Activated CD8-positive, alpha-beta memory T cell treated with anti-CD3 and anti-CD28 coated beads for 4 hours (primary cell): ENCODE measurements around the gene CLCNKA.
"Not testable (repeated sequence)": the region's sequence is repeated elsewhere in the genome, so short reads cannot be mapped to it uniquely, and the experiment has no call there.

Experiments used
- DNase-seq, 2 donors: peaks; one replicate each; pipeline ENCODE4 v3.0.0-alpha.2; 2020; ENCODE audit warnings: low read depth in 2 of 2

Gene CLCNKA

DNA sequence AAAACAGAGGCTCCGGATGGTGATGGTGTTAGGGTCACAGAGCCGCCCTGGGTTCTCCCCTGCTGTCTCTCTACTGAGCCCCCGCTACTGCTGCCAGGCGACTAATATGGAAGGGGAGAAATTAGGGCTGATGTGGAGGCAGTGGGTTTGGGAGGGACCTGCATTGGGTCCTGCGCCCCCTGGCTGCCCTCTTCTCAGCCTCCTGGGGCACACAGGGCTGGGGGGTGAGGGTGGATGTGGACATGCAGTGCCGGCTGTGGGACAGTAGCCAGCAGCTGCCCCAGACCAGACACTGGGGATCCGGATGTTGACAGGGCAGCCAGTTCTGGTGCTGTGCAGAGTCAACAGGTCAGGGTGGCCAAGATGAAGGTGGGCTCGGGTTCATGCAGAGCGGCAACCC, 20.3 kb downstream of the CLCNKA start:
- no peak for DNase-seq

DNA sequence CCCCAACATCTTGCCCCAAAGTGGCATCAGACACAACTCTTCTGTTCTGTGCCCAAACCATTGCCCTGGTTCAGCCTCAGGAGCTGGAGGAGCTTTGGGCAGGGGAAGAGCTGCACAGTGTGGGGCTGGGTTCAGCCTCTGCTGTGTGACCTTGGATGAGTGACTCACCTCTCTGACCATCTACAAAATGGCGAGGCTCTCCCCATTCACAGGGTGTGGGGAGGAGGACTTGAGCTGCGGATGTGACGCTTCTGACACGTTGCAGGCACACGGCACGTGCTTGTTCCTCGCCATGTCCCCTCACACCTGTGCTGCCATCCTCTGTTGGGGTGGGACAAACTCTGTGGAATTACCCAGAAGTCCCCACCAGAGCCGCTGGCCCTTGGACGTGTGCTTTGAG, 20.8 kb downstream of the CLCNKA start:
- DNase-seq = not testable (repeated sequence)

- DNase-seq = no peak
These were observed 21.7 kb downstream of the CLCNKA start, which contains the start of gene CLCNKB for GRCh38 chr1:16043521-16043920. Gene CLCNKB, plus strand, starts transcription at chr1:16043782. Its CDS starts 711 bp downstream, at chr1:16044493.

DNA sequence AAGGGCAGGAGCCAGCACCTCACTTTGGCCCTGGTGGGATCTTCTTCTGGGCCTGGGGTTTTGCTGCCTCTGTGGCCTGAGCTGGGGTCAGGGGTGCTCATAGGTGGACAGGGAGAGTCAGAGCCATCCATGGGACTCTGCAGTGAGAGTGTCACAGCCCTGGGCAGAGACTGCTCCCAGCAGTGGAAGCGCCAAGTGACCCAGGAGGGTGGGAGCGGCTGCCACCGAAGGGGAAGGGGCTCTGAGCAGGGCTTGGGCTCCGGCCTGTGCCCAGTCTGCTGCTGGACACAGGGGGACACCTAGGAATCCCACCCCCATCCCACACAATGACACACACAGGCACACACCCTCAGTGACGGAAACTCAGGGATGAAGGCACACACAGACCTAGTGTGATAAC, 22.1 kb downstream of the CLCNKA start:
- DNase-seq = no peak

DNA sequence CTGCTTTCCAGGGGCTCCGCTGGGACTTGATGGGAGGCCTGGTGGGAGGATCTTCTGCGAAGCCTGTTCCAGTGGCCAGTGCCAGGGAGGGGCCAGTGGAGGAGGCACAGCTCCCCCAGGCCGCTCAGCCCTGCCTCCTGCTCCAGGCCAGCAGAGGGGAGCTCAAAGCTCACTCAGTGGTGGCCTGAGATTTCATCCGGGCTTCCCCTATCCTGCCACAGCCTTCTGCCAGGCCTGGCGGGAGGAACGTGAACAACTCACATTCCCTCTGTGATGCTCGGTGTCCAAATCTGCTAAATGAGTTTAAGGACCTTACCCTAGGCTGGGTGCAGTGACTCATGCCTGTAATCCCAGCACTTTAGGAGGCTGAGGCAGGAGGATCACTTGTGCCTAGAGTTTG, 25.0 kb downstream of the CLCNKA start:
- DNase-seq = no peak

GRCh38 chr1:16047791-16048475, 26.1 kb downstream of the CLCNKA start:
- DNase-seq = no peak

DNA sequence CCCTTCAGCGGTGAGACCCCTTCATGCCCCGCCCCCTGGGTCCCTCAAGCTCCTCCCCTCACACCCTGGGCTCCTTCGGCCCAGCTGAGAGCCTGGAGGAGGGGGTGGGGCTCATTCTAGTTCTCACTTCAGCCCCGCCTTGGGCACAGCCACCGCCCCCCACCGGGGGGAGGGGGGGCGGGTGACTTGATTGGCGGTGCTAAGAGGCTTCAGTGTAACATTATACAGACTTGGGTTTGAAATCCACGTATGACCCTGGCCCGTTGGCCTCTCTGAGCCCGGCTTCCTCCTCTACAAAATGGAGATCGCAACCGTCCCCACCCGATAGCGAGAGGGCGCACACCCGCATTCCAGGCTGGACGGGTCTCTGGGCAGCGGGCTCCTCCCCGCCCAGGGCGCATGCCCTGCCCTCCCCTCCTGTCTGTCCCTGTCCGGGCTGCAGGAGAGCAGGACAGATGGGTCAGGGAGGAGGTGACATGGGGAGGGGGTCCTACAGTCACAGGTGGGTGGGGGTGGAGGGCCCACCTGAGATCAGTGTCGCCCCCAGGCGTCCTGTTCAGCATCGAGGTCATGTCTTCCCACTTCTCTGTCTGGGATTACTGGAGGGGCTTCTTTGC, 26.8 kb downstream of the CLCNKA start:
- no peak for DNase-seq

DNA sequence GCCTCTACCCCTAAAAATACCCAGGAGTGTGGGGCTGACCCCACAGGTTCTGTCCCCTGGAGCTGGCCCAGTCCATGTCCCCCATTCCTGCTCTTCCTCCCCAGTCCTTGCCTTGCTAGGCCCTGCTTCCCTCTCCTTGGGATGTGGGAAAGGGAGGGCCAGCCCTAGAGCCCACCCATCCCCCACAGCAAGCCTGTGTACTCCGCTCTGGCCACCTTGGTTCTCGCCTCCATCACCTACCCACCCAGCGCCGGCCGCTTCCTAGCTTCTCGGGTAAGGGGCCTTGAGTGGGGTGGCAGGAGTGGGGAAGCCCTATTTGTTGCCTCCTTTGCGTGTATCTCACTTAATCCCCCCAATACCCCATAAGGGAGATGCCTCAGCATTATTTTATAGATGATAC, 28.5 kb downstream of the CLCNKA start:
- no peak for DNase-seq

GRCh38 chr1:16051039-16051438, 29.2 kb downstream of the CLCNKA start:
- no peak for DNase-seq

DNA sequence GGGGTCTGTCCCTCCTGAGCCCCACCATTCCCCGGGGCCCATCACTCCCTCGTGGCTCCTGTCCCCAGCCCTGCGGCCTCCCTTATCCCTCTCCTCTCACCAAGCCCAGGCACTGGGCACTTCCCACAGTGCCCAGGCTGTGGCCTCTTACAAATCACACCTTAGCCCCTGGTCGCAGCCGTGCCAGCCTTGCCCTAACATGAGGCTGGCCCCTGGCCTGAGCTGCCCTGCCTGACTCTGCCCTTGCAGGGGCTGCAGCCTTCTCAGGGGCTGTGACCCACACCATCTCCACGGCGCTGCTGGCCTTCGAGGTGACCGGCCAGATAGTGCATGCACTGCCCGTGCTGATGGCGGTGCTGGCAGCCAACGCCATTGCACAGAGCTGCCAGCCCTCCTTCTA, 30.1 kb downstream of the CLCNKA start:
- not testable (repeated sequence) for DNase-seq

GRCh38 chr1:16053781-16054502, 32.1 kb downstream of the CLCNKA start:
- no peak for DNase-seq

- no peak for DNase-seq
These were observed 33.0 kb downstream of the CLCNKA start for GRCh38 chr1:16054598-16055540.

- peak; percentile 70 to 76 for DNase-seq
These were observed 34.0 kb downstream of the CLCNKA start for GRCh38 chr1:16055613-16056520.

GRCh38 chr1:16056521-16056912, 34.7 kb downstream of the CLCNKA start:
- DNase-seq = not testable (repeated sequence)

DNA sequence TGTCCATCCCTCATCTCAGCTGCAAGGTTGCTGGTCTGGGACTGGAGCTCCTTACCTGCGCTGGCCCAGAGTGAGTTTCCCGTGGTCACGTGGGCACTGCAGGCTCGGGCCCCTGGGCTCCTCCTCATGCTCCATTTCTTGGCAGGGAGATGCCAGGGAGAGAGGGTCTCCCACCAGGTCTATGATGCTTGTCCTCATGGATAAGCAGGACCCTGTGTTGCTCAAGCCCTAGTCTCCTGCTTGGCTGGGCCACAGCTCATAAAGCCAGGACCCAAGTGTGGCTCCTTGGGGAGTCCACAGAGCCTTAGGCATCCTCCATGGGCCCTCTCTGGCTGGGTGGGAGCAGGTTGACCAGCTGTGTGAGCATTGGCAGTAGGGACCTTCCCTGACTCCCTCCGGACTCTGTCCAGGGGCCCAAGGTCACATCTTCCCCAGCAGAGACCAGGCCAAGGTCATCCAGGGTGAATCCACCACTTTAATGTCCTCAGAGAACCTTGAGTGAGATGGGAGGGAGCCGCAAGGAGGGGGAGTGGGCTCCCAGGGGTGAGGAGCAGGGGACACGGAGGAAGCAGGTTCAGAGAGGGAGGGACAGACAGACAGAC, 35.6 kb downstream of the CLCNKA start:
- DNase-seq = not testable (repeated sequence)

- DNase-seq = not testable (repeated sequence)
These were observed 36.7 kb downstream of the CLCNKA start for GRCh38 chr1:16058394-16059120.

GRCh38 chr1:16061266-16061665, 39.4 kb downstream of the CLCNKA start:
- no peak for DNase-seq

GRCh38 chr1:16061989-16062686, 40.3 kb downstream of the CLCNKA start:
- not testable (repeated sequence) for DNase-seq

- DNase-seq = not testable (repeated sequence)
These were observed 40.8 kb downstream of the CLCNKA start for GRCh38 chr1:16062687-16063075.
